Smooth muscle cell (in vitro differentiated cells): Measurements from ENCODE around the gene PROSER2. TPM values are rescaled to one million over a fixed set of nuclear protein-coding genes. Genes with fewer than 3 reads are reported as not detected.

Source experiments
- DNase-seq: peaks from one replicate; lab custom pipeline; 2025; ENCODE audit not compliant: unreplicated experiment; lab: John Stamatoyannopoulos, UW
- H2AFZ ChIP-seq: fragments of 200-600 bp; sonication (generic); 2 replicates; pipeline ENCODE4 v1.6.0; 2016; ENCODE audit warnings: antibody characterized with exemption, low read depth, mild to moderate bottlenecking
- H3F3A ChIP-seq: fragments of 200-600 bp; sonication (generic); 2 replicates; pipeline ENCODE4 v1.6.0; 2017; ENCODE audit warnings: antibody characterized with exemption, low read depth
- H3K27ac ChIP-seq: fragments of 200-600 bp; sonication (generic); 2 replicates; pipeline ENCODE4 v1.5.1; 2016; ENCODE audit warnings: low read depth, mild to moderate bottlenecking
- H3K27me3 ChIP-seq: fragments of 200-600 bp; sonication (generic); 2 replicates; pipeline ENCODE4 v1.6.1; 2016; ENCODE audit warnings: low read depth, mild to moderate bottlenecking
- H3K36me3 ChIP-seq: fragments of 200-600 bp; sonication (generic); 2 replicates; pipeline ENCODE4 v1.5.1; 2016; ENCODE audit warnings: low read depth
- H3K4me1 ChIP-seq: fragments of 200-600 bp; sonication (generic); 2 replicates; pipeline ENCODE4 v1.5.1; 2016; ENCODE audit warnings: low read depth
- H3K4me2 ChIP-seq: fragments of 200-600 bp; sonication (generic); 2 replicates; pipeline ENCODE4 v1.6.0; 2016; ENCODE audit warnings: mild to moderate bottlenecking
- H3K4me3 ChIP-seq: fragments of 200-600 bp; sonication (generic); 2 replicates; pipeline ENCODE4 v1.5.1; 2016; ENCODE audit warnings: mild to moderate bottlenecking
- H3K79me2 ChIP-seq: fragments of 200-600 bp; sonication (generic); 2 replicates; pipeline ENCODE4 v1.6.0; 2016; ENCODE audit warnings: low read depth, mild to moderate bottlenecking
- H3K9ac ChIP-seq: fragments of 200-600 bp; sonication (generic); 2 replicates; pipeline ENCODE4 v1.6.0; 2016; ENCODE audit warnings: low read depth
- H3K9me3 ChIP-seq: fragments of 200-600 bp; sonication (generic); replicated peaks from 2 replicates; pipeline ENCODE4 v1.5.1; 2016; ENCODE audit warnings: low read depth
- H4K20me1 ChIP-seq: fragments of 200-600 bp; sonication (generic); 2 replicates; pipeline ENCODE4 v1.6.0; 2016; ENCODE audit warnings: low read depth
- WGBS: methylation state at CpG from one replicate; pipeline ENCODE4 v1.1.7; 2016; ENCODE audit warnings: low lambda C conversion rate; 5-methylcytosine and 5-hydroxymethylcytosine counted together
- polyA plus RNA-seq: library from polyadenylated mRNA; unstranded; fragments of >200 nt; fragmentation: Nextera tagmentation; extraction: Ambion mirVana; gene quantifications from 2 replicates; pipeline ENCODE4 v1.2.1, GENCODE V29; 2016
- total RNA-seq: library from RNA; depleted of rRNA; stranded (reverse); fragments of >200 nt; gene quantifications from 2 replicates; pipeline ENCODE4 v1.2.3, GENCODE V29; 2014
- TF ChIP-seq, protein P1 (sequence below): fragments of 200-600 bp; sonication (generic); IDR thresholded peaks from 2 replicates; pipeline ENCODE4 v1.5.1; 2017; ENCODE audit warnings: borderline replicate concordance, mild to moderate bottlenecking, antibody characterized with exemption; ENCODE audit not compliant: insufficient read depth, poor library complexity, severe bottlenecking

Gene PROSER2
- total and polyA plus RNA-seq, 2 experiments from 2014 or later, result 4.9 to 8.2 TPM

DNA sequence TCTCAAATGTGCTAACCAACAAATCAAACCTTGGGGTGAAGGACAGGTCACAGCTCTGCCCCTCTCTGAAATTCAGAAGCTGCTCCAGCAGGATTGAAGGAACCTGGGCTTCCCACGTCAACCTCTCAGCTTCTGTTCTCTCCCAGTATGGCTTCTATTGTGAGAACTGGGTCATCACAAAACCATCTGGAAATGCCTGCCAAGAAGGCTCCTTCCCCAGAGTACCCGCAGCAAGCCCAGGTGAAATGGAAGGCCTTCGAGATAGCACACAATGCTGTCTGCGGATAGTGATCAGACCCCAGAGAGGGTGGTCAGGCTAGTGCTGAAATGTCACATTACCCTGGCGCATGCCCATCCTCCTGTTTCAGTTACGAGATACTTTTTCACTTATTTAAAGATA lies 16.4 kb upstream of the PROSER2 start:
- no peaks in the 10 kb centered on the region for H3K27me3 ChIP-seq
- TF ChIP-seq, protein P1, sequence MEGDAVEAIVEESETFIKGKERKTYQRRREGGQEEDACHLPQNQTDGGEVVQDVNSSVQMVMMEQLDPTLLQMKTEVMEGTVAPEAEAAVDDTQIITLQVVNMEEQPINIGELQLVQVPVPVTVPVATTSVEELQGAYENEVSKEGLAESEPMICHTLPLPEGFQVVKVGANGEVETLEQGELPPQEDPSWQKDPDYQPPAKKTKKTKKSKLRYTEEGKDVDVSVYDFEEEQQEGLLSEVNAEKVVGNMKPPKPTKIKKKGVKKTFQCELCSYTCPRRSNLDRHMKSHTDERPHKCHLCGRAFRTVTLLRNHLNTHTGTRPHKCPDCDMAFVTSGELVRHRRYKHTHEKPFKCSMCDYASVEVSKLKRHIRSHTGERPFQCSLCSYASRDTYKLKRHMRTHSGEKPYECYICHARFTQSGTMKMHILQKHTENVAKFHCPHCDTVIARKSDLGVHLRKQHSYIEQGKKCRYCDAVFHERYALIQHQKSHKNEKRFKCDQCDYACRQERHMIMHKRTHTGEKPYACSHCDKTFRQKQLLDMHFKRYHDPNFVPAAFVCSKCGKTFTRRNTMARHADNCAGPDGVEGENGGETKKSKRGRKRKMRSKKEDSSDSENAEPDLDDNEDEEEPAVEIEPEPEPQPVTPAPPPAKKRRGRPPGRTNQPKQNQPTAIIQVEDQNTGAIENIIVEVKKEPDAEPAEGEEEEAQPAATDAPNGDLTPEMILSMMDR, result no peak
- no peaks in the 10 kb centered on the region for H3K79me2 ChIP-seq
- DNase-seq, result no peak
- no peak overlapping the region for H3K9ac ChIP-seq
- no peaks in the 10 kb centered on the region for H3F3A ChIP-seq
- H3K36me3 ChIP-seq, result no peaks in the 10 kb centered on the region
- 92% methylated on average over 6 of the region's 6 CpGs for WGBS
- no peak overlapping the region for H3K4me2 ChIP-seq
- H4K20me1 ChIP-seq, result no peaks in the 10 kb centered on the region
- H3K27ac ChIP-seq, result no peak overlapping the region
- no peaks in the 10 kb centered on the region for H3K4me1 ChIP-seq
- no peak overlapping the region for H2AFZ ChIP-seq
- no peak overlapping the region for H3K4me3 ChIP-seq
- H3K9me3 ChIP-seq, result no peaks in the 10 kb centered on the region

DNA sequence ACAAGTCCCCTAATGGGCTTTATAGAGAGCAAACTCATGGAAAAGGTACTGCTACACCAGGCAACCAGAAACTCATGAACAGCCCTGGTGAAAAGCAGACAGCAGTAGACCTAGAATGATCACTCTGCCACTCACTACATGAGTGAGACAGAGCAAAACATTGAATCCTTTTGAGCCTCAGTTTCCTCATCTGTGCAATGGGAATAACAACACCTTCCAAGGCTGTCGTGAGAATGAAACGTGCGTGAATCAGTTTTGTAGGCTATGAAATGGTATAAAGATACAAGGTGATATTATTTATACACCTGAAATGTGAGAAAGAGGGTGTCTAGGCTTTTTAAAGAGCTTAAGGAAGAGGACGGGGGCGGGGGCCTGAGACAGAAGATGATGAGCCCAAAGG lies 14.3 kb upstream of the PROSER2 start:
- WGBS, result 96% methylated on average over 5 of the region's 5 CpGs

DNA sequence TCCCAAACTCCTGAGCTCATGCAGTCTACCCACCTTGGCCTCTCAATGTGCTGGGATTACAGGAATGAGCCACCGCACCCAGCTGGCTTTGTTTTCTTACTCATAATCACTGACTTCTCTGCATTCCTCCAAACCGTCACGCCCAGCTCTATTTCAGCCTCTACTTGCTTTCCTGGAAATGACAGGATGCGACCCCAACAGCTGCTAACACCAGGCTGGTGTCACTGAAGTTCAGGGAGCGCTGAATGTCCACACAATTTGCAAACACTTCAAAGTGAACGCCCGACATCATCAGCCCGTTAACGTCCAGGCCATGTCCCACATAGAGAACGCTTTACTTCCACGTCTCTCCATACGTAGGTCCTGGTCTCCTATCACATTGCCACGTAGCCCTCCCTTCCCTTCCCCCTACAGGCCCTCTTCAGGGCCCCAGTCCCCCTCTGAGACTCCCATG lies 12.8 kb upstream of the PROSER2 start:
- Histone ChIP-seq H3K27me3 (no peaks in the 10 kb centered on the region), H3K9me3 (no peaks in the 10 kb centered on the region), H3K36me3 (no peaks in the 10 kb centered on the region), H3K79me2 (no peaks in the 10 kb centered on the region), H4K20me1 (no peaks in the 10 kb centered on the region), H3F3A (no peaks in the 10 kb centered on the region), H3K9ac (no peak overlapping the region), H2AFZ (no peak overlapping the region), H3K27ac (no peak overlapping the region), H3K4me1 (no peaks in the 10 kb centered on the region), H3K4me2 (no peak overlapping the region), H3K4me3 (no peak overlapping the region)
- no peak for DNase-seq
- WGBS, result 61% methylated on average over 13 of the region's 13 CpGs
- TF ChIP-seq, protein P1, result no peak

More for the DNA sequence above, 14.3 kb upstream of the PROSER2 start:
- Histone ChIP-seq H3F3A (no peaks in the 10 kb centered on the region), H3K79me2 (no peaks in the 10 kb centered on the region), H3K9ac (no peak overlapping the region), H4K20me1 (no peaks in the 10 kb centered on the region), H3K36me3 (no peaks in the 10 kb centered on the region), H3K27me3 (no peaks in the 10 kb centered on the region), H3K4me3 (no peak overlapping the region), H3K4me1 (no peaks in the 10 kb centered on the region), H2AFZ (no peak overlapping the region), H3K9me3 (no peaks in the 10 kb centered on the region), H3K27ac (no peak overlapping the region), H3K4me2 (no peak overlapping the region)
- TF ChIP-seq, protein P1, result no peak
- no peak for DNase-seq

DNA sequence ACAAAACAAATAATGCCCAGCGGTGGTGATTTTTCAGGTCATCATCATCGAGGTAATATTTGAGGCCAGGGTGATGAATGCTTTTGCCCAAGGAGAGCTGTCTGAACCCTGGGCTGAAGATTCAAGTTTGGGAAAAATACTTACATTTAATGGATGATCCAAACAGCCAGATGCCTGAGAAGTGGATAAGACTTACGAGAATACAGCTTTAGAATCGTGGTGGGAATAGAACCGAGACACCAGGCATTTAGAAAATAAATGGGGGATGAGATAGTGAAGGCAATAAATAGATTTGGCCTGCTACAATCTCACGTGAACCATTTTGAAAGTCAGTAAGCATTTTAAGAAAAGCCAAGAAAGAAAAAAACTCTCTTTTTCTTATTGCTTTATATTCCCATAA lies 12.2 kb upstream of the PROSER2 start:
- no peak overlapping the region for H2AFZ ChIP-seq
- no peak for DNase-seq
- no peaks in the 10 kb centered on the region for H3K27me3 ChIP-seq
- H3K36me3 ChIP-seq, result no peaks in the 10 kb centered on the region
- no peaks in the 10 kb centered on the region for H3K4me1 ChIP-seq
- WGBS, result 72% methylated on average over 6 of the region's 6 CpGs
- H3K79me2 ChIP-seq, result no peaks in the 10 kb centered on the region
- H3K4me3 ChIP-seq, result no peak overlapping the region
- H3K9ac ChIP-seq, result no peak overlapping the region
- H4K20me1 ChIP-seq, result no peaks in the 10 kb centered on the region
- no peaks in the 10 kb centered on the region for H3K9me3 ChIP-seq
- H3F3A ChIP-seq, result no peaks in the 10 kb centered on the region
- TF ChIP-seq, protein P1, result no peak
- H3K27ac ChIP-seq, result no peak overlapping the region
- H3K4me2 ChIP-seq, result no peak overlapping the region
